ENCODE measurements around the gene LEF1. TPM values are rescaled to one million over a fixed set of nuclear protein-coding genes. Genes with fewer than 3 reads are reported as not detected.

The LEF1 gene
- total and polyA plus RNA-seq, 2 donors (not counting 3 experiments of a cell fraction or from before 2014, with no cell fraction given), result 0.46 TPM; not detected in 1

GRCh38 chr4:108169664-108170063, 932 bp upstream of the LEF1 start:
- H3K4me2 ChIP-seq (ENCODE audit: insufficient read depth, low read length), result no peak overlapping the region

More at GRCh38 chr4:108169664-108170063, 932 bp upstream of the LEF1 start:
- Histone ChIP-seq H3K27ac (ENCODE audit: insufficient read depth, low read depth, low read length) (no peak overlapping the region), H3K36me3 (ENCODE audit: control insufficient read depth in 2 of 2, extremely low read depth in 1 of 2, insufficient read depth in 2 of 2, low read length in 2 of 2) (no peaks in the 10 kb centered on the region), H3K9me1 (replicated peaks; ENCODE audit: control insufficient read depth, extremely low read depth, insufficient read depth, low read length) (no peaks in the 10 kb centered on the region), H4K20me1 (replicated peaks; ENCODE audit: control insufficient read depth, extremely low read depth, insufficient read depth, low read length) (peaks cover 4% of the 10 kb centered on the region), H2AFZ (ENCODE audit: low read depth, low read length) (no peak overlapping the region), H3K4me1 (ENCODE audit: control insufficient read depth, extremely low read depth, insufficient read depth, low read length) (peaks cover 14% of the 10 kb centered on the region), H3K27me3 (ENCODE audit: control insufficient read depth in 2 of 2, insufficient read depth in 2 of 2, low read length in 2 of 2) (peaks cover 75 to 99% of the 10 kb centered on the region in 2 experiments), H3K79me2 (ENCODE audit: control insufficient read depth, insufficient read depth, low read length) (no peaks in the 10 kb centered on the region), H3K9ac (replicated peaks; ENCODE audit: extremely low read depth, insufficient read depth, low read length) (no peak overlapping the region), H3K4me3 (replicated peaks in 1 of 3; ENCODE audit: insufficient read depth in 1 of 3, low read depth in 1 of 3, low read length in 3 of 3) (no peak overlapping the region), H3K9me3 (replicated peaks; ENCODE audit: control insufficient read depth, insufficient read depth, low read length) (no peaks in the 10 kb centered on the region)
- TF ChIP-seq MAX (IDR thresholded peaks at IDR 0.05; ENCODE audit: insufficient read depth, insufficient read length), result no peak
- no peak for TF ChIP-seq FOS (IDR thresholded peaks at IDR 0.05; ENCODE audit: borderline replicate concordance, insufficient read depth, low read length)
- no peak for TF ChIP-seq JUN (IDR thresholded peaks at IDR 0.05; ENCODE audit: borderline replicate concordance, insufficient read depth, insufficient read length, low read depth)
- no peak for TF ChIP-seq CTCF (IDR thresholded peaks at IDR 0.05; ENCODE audit: extremely low read depth in 1 of 2, insufficient read depth in 1 of 2, low read depth in 1 of 2, low read length in 2 of 2)
- TF ChIP-seq POLR2A (IDR thresholded peaks at IDR 0.05; ENCODE audit: low read depth, low read length), result no peak
- no peak for TF ChIP-seq POLR2AphosphoS5 (IDR thresholded peaks at IDR 0.05; ENCODE audit: insufficient read depth, low read depth, low read length)
- TF ChIP-seq MYC (IDR thresholded peaks at IDR 0.05; ENCODE audit: low read depth, low read length), result no peak
- TF ChIP-seq GATA2 (IDR thresholded peaks at IDR 0.05; ENCODE audit: insufficient read depth, insufficient read length, low read depth, low read length), result no peak
- TF ChIP-seq EZH2 (IDR thresholded peaks at IDR 0.05; ENCODE audit: borderline replicate concordance, low read depth, low read length, severe bottlenecking), result no peak
- ChIA-PET CTCF (interaction anchor here (1.4 kb wide), 1 partner anchor 12 kb away, joined by 7 read pairs; no protein-coding TSS in a partner anchor), POLR2A (no interaction called here)
- no TSS peak for BruUV-seq (replicated peaks)
- DNase-seq (ENCODE audit: low read depth, low spot score) (no peak), FAIRE-seq (no peak)
- dilution Hi-C loops (cut with MboI; ENCODE audit: extremely low pct_ligation_motif_present, low sequenced_read_pairs) (no loop called here), intact Hi-C loops (cut with micrococcal nuclease) (loop anchor here (10.0 kb wide), 1 partner anchor 405 kb away; no protein-coding TSS in a partner anchor)

Data from endothelial cell of umbilical vein (primary cell).